GM21717 (cell line): ENCODE results near the gene DIP2C.

Experiments
- ATAC-seq: cut with Tn5 transposase; IDR thresholded peaks from one replicate; pipeline ENCODE4 v1.9.1; 2021; ENCODE audit warnings: mild to moderate bottlenecking, moderate library complexity; ENCODE audit not compliant: unreplicated experiment

Gene DIP2C

DNA sequence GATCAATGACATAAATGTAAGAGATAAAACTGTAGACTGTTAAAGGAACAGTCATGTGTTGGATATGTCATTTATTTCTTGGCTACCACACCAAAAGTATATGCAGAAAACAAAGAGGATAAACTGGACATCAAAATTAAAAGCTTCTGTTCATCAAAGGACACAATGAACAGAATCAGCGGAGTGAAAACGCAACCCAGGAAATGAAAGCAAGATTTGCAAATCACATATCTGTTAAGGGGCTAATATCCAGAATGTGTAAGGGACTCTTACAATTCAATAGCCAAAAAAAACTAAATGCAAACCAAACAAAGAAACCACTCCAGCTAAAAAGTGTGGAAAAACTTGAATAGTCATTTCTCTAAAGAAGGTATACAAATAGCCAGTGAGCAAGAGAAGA, 390.0 kb downstream of the DIP2C start:
- ATAC-seq: peak; percentile 45

DNA sequence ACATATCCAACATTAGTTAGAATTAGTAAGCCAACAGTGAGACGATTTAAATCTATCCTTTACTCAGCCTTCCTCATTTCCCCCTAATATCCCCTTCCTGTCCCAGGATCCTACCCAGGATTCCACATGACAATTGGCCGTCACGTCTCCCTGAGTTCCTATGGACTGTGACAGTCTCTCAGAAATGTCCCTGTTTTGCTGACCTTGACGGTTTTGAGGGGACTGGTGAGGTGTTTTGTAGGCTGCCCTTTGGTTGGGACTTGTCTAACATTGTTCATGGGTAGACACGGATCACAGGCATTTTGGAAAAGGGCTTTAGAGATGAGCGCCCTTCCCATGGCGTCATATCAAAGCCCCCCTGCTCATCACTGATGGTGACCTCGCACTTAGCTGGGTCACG, 391.4 kb downstream of the DIP2C start:
- ATAC-seq: no peak

DNA sequence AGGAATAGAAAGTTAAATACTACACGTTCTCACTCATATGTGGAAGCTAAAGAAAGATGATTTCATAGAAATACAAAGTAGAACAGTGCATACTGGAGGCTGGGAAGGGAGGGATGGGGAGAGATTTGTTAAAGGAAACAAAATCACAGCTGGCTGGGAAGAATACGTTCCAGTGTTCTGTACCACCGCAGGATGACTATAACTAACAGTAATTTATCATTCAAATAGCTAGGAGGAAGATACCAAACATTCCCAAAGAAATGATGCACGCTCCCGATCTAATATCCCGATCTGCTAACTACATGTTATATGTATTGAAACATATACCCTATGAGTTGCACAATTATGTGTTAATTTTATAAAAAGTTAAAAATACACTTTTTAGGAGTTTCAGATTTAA, 391.9 kb downstream of the DIP2C start:
- ATAC-seq: no peak

DNA sequence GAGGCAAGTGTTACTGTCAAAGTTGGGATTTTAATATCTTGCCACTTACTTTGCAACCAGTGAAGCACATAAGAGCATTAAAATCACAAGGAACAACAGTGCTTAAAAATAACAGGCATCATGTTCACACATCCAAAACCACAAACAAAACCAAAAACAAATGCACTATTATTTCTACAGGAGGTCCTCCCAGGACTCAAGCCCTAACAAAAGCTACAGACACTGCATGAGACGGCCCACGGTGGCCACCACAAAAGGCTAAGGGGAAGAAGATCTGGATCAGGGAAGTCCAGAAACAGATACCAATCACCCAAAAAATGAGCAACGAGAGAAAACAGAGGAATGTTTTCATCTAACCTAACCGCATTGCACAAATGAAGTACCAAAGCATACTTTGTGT, 395.8 kb downstream of the DIP2C start:
- ATAC-seq: no peak

DNA sequence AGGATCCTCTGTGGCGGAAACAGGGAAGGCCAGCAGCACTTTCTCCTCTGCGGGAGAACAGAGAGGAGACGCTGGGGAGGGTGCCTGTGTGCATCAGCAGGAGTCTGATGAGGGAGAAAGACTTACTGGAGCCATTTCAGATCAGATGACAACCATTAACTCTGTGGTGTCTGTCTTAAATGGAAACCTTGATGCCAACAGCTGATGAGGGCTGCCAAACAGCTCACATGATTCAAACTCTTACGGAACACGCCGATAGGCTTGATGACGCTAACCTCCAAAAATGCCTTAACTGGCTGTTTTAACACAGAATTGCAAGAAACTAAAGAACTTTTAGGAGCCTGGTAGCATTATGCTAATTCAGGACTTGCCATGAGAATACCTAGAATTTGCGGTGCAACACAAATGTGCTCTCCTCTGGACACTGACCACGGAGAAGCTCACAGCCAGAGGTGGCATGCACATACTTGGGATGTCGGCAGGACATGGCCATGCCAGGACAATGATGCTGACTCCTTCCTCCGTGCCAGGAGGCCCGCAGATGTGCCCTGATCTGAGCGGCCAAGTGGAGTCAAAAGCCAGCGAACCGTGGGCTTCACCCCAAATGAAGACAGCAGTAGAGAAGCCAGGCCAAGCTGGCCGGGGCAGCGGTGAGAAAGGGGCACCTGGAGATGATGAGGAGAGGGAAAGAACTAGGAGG, 399.3 kb downstream of the DIP2C start:
- ATAC-seq: no peak

GRCh38 chr10:289581-289980, 399.9 kb downstream of the DIP2C start:
- ATAC-seq: no peak

DNA sequence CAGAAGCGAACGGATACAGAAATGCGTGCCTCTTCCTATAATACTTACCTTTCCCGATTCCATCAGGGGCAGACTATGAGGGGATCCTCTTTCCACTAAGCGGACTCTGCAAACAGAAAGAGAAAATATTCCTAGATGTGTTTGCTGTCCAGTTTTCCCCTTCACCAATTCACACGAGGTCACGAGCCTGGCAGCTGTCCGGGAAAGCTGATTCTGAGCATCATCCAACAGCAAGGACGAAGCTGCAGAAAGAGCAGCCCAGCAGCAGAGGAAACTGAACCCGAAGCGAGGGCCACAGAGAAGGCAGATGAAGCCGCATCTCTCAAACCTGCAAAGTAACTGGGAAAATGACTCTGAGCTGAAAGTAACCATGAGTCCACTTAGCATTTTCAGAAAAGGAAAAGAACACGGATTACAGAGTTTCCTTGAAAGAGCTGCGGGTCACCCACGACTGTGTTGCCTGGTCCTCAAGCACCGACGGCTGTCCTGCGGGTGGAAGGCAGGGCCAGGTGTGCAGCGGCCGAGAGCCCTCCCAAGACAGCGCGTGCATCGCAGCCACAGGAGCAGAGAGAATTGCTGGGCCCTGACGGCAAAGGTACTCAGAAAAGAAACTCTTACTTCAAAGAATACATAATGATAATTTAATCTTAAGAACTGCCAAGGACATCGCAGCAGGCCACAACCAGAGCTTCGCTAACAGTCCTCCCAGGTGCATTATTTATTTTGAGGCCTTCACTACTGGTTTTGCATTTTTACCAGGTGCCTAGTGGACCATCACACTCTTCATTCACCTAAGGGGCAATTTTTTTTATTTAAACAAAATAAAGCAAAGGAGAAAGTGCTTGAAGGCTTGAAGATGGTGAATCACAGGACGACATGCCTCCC, 400.9 kb downstream of the DIP2C start:
- ATAC-seq: no peak

- ATAC-seq: no peak
These were observed 401.7 kb downstream of the DIP2C start for GRCh38 chr10:287814-288213.

- no peak for ATAC-seq
These were observed 402.3 kb downstream of the DIP2C start for GRCh38 chr10:287026-287709.

DNA sequence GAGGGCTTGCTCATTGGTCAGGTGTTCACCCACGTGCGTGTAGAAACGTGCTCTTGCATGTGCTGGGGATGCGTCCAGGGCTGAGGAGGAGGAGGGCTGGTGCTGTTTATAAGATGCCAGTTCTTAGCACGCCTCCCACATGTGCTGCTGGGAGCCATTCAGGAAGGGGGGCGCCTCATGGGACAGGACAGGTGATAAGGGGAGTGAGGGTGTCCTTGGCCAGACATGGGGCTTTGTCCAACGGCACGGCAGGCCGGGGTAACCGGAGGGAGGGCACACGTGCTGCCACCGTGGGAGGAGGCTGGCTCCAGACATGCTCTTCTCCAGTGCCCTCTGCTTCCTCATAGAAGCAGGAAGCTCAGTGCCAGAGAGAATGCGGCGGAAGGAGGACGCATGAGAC, 404.3 kb downstream of the DIP2C start:
- ATAC-seq: no peak

DNA sequence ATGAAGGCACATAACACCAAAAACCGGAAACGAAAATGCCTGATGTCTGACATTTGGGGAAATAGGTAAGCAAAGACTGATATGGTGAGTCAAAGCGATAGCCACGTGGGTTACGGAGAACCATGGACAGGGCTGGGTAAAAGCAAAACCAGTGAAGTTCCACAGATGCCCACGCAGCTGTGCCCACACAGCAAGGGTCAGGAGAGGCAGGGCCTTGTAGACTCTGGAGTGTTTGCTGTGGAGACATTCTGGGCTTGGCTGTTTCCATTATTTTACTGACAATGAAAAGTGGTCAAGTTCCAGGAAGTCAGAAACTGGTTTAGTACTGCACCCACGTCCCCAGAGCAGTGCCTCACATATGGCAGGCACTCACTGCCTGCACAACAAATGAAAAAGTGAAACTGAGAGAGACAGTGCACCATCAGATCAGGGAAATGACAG, 405.5 kb downstream of the DIP2C start:
- ATAC-seq: peak; percentile 89

GRCh38 chr10:283140-283479, 406.4 kb downstream of the DIP2C start:
- ATAC-seq: no peak

DNA sequence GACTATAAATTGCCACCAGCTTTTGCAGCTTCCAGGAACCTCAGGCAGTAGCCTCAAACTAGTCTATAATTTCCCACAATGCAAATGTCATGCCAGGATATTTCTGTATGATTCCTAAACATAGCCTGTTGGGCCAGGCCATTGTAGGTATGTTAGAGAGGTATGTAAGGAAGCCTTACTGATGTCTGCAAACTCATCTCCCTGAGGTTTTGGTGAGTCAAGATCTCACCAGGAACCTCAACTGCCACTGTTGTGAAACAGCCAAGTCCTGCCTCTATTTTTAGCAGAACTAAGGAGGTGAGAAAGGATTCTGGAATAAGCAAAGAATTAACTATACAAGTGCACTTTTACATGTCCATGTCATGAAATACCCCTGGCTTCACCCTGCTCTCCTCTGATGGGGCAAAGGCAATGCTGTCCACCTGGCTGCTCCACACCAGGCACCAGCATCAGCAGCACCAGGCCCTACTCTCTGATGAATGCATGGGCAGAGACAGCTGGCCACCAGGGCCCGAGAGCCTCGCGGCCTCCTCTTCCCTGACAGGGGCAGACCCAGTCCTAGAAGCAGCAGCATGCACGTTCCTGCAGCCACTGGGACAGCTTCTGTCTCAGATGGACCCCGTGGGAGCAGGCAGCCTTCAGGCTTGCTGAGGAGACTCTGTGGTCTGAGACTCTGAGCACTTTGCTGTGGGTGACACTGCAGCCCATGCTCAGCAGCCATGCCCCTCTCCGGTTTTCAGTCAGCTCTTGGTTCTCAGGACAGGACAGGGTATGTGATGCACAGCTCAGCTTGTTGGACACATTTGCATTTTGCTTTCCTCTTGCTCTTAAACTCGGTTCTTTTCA, 407.0 kb downstream of the DIP2C start:
- peak; percentile 49 for ATAC-seq

DNA sequence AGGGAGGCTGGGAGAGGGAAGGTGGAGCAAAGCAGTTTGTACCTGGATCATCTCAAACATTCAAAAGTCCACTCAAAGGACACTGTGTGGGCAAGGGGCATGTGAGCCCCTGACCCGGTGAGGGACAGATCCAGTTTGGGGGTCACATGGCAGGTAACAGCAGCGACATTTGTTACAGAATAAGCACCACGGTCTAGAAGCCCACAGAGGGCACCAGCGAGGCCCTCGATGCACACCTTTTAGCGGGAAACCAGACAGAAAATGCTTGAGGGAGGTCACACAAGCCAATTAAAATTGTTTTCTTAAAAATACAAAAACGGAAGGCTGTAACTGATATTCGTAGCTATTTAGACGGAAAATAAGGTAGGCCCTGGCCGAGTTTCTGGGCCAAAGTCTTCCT, 409.8 kb downstream of the DIP2C start:
- no peak for ATAC-seq

- ATAC-seq: no peak
These were observed 410.2 kb downstream of the DIP2C start for GRCh38 chr10:279232-279631.

- no peak for ATAC-seq
These were observed 410.8 kb downstream of the DIP2C start for GRCh38 chr10:278707-279106.

DNA sequence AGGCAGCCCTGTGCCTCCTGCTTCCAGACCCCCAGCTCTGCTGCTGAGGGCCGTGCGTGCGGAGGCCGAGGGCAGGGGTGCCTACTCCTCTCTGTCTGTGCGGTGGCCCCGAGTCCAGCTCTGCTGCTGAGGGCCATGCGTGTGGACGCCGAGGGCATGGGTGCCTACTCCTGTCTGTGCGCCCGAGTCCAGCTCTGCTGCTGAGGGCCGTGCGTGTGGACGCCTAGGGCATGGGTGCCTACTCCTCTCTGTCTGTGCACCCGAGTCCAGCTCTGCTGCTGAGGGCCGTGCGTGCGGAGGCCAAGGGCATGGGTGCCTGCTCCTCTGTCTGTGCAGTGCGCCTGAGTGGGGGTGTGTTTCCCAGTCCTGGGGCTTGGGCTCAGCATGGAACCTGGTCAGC, 411.5 kb downstream of the DIP2C start:
- no peak for ATAC-seq

DNA sequence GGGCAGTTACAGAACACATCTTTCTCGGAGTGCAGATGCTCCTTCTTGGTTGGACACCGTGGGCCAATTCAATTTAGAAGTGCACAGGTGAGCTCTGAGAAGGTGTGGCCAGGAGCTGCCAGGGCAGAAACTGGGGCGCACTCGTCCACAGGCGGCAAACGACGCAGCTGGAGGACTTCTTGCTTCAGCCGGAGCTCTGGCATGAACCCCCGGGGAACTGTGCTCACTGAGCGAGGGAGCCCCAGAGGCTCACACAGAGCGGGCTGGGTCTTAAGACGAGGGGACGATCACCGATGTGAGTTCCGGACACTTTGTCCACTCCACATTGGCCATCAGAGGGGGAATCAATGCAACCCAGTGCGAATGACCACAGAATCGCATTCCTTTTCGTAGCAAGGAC, 413.8 kb downstream of the DIP2C start:
- ATAC-seq: no peak

DNA sequence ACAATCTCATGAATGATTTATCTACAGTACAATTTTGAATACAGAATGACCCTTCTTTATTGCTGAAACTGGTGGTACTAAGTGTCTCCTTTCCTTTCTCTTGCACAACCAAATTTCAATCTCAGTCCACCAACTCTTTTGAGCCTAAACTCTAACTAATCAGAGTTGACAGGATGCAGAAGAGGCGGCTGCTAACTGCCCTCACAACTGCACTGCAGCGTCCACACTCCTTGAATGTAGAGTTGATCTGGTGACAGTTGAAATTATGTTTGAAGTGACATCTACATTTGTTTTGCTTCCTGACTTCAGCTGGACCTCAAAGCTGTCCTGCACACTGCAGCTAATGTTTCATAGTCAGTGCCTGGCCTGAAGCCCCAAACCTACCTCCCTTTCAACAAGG, 414.6 kb downstream of the DIP2C start:
- ATAC-seq: no peak

DNA sequence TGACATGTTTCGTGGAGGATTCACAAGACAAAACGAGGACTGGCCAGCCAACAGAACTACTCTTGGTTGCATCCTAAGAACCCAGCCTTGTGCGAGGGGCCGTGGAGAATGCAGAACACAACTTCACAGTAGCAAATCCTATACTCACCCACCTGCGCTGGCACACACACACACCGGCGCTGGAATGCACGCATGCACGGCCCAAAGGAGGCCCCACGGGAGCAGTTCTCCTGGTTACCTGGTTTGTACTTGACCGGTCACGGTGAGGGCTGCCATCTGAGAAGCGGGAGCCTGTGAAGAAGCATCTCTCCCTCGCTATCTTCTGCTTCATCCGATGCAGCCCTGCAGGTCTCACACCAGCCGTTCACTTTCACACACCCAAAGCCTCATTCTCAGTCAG, 416.4 kb downstream of the DIP2C start:
- no peak for ATAC-seq

DNA sequence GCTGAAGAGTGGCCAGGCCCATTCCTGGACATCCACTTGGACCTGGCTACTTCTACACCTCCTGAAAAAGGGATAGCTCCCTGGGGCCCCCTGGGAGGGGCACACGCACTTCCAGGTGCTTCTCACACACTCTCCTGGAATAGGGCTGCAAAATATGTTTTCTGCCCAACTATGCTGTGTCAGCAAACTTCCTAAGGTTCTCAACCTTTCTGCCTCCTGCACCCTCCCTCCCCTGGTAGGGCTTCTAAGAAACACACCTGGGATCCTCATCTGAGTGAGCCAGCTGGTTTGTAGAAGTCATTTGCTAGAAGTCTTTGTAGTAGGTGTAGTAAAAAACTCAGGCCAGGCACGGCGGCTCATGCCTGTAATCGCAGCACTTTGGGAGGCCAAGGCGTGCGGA, 417.7 kb downstream of the DIP2C start:
- no peak for ATAC-seq
